ENCODE measurements around the gene CHRNG.

GRCh38 chr2:232512602-232513001, 26.9 kb upstream of the CHRNG start:
- TF ChIP-seq CTCF (conservative IDR thresholded peaks at IDR 0.05; ENCODE audit: low read length), result no peak
- no peak for TF ChIP-seq EZH2phosphoT487 (IDR thresholded peaks at IDR 0.05; ENCODE audit: borderline replicate concordance)

Measured in Loucy (cell line).